ENCODE data around the gene TMTC2.

Gene TMTC2

GRCh38 chr12:82883394-82884355 is 197.0 kb downstream of the TMTC2 start:
- no peak for DNase-seq (ENCODE audit: low read depth)

- no peak for DNase-seq (ENCODE audit: low read depth)
Measured at GRCh38 chr12:82886671-82887340, 200.1 kb downstream of the TMTC2 start.

- no peak for DNase-seq (ENCODE audit: low read depth)
Measured at GRCh38 chr12:82893896-82894295, 207.2 kb downstream of the TMTC2 start.

- no peak for DNase-seq (ENCODE audit: low read depth)
Measured at GRCh38 chr12:82896277-82896676, 209.6 kb downstream of the TMTC2 start.

- no peak for DNase-seq (ENCODE audit: low read depth)
Measured at GRCh38 chr12:82896979-82897378, 210.3 kb downstream of the TMTC2 start.

- DNase-seq (ENCODE audit: low read depth): no peak
Measured at GRCh38 chr12:82898441-82898840, 211.7 kb downstream of the TMTC2 start.

- no peak for DNase-seq (ENCODE audit: low read depth)
Measured at GRCh38 chr12:82904219-82904790, 217.6 kb downstream of the TMTC2 start.

GRCh38 chr12:82910246-82910893 is 223.7 kb downstream of the TMTC2 start:
- no peak for DNase-seq (ENCODE audit: low read depth)

- DNase-seq (ENCODE audit: low read depth): no peak
Measured at GRCh38 chr12:82912406-82912805, 225.7 kb downstream of the TMTC2 start.

GRCh38 chr12:82919388-82920054 is 232.8 kb downstream of the TMTC2 start:
- no peak for DNase-seq (ENCODE audit: low read depth)

GRCh38 chr12:82923935-82924334 is 237.2 kb downstream of the TMTC2 start:
- no peak for DNase-seq (ENCODE audit: low read depth)

- no peak for DNase-seq (ENCODE audit: low read depth)
Measured at GRCh38 chr12:82926630-82927029, 239.9 kb downstream of the TMTC2 start.

- no peak for DNase-seq (ENCODE audit: low read depth)
Measured at GRCh38 chr12:82930301-82930700, 243.6 kb downstream of the TMTC2 start.

- DNase-seq (ENCODE audit: low read depth): no peak
Measured at GRCh38 chr12:82931349-82932116, 244.8 kb downstream of the TMTC2 start.

GRCh38 chr12:82937151-82937550 is 250.4 kb downstream of the TMTC2 start:
- DNase-seq (ENCODE audit: low read depth): no peak

GRCh38 chr12:82942521-82942920 is 255.8 kb downstream of the TMTC2 start:
- DNase-seq (ENCODE audit: low read depth): no peak

- DNase-seq (ENCODE audit: low read depth): no peak
Measured at GRCh38 chr12:82942991-82943401, 256.3 kb downstream of the TMTC2 start.

GRCh38 chr12:82948491-82948890 is 261.8 kb downstream of the TMTC2 start:
- DNase-seq (ENCODE audit: low read depth): no peak

GRCh38 chr12:82950356-82950755 is 263.6 kb downstream of the TMTC2 start:
- no peak for DNase-seq (ENCODE audit: low read depth)

GRCh38 chr12:82952946-82953345 is 266.2 kb downstream of the TMTC2 start:
- DNase-seq (ENCODE audit: low read depth): no peak

GRCh38 chr12:82953397-82953796 is 266.7 kb downstream of the TMTC2 start:
- DNase-seq (ENCODE audit: low read depth): no peak

Measured in fibroblast of the conjunctiva (primary cell).